HepG2 (cell line): Measurements from ENCODE around the gene ACOXL. TPM values are rescaled to one million over a fixed set of nuclear protein-coding genes. Genes with fewer than 3 reads are reported as not detected.

Experiments used
- DZIP1 ChIP-seq: sonication (generic); formaldehyde crosslinking; IDR thresholded peaks from 2 replicates; pipeline ENCODE4 v1.5.0; 2020; ENCODE audit warnings: mild to moderate bottlenecking, missing genetic modification reagents
- PRDM10 ChIP-seq: sonication (generic); formaldehyde crosslinking; IDR thresholded peaks from 2 replicates; pipeline ENCODE4 v1.4.0; 2020; ENCODE audit warnings: low read depth, missing genetic modification reagents
- ZBTB4 ChIP-seq: sonication (generic); formaldehyde crosslinking; IDR thresholded peaks from 2 replicates; pipeline ENCODE4 v1.4.0; 2020; ENCODE audit warnings: missing genetic modification reagents, mild to moderate bottlenecking, borderline replicate concordance
- ZBTB46 ChIP-seq: sonication (generic); formaldehyde crosslinking; IDR thresholded peaks from 2 replicates; pipeline ENCODE4 v1.4.0; 2020; ENCODE audit warnings: mild to moderate bottlenecking, missing genetic modification reagents, borderline replicate concordance
- ZNF333 ChIP-seq: sonication (generic); formaldehyde crosslinking; IDR thresholded peaks from 2 replicates; pipeline ENCODE4 v1.4.0; 2020; ENCODE audit warnings: mild to moderate bottlenecking, missing genetic modification reagents, borderline replicate concordance
- ZNF543 ChIP-seq: sonication (generic); formaldehyde crosslinking; IDR thresholded peaks from 2 replicates; pipeline ENCODE4 v1.4.0; 2020; ENCODE audit warnings: mild to moderate bottlenecking, missing genetic modification reagents
- ZNF598 ChIP-seq: sonication (generic); formaldehyde crosslinking; IDR thresholded peaks from 2 replicates; pipeline ENCODE4 v1.5.1; 2020; ENCODE audit warnings: mild to moderate bottlenecking, missing genetic modification reagents, borderline replicate concordance
- polyA plus RNA-seq, 8 experiments: library from polyadenylated mRNA; depleted of rRNA in 3 of 8; stranded (reverse) in 7 of 8; unstranded in 1 of 8; fragments of >200 nt; fragmentation: Illumina TruSeq in 4 of 8; extraction: Trizol in 4 of 8; gene quantifications; 2 replicates each; pipeline versions ENCODE4 v1.2.1 to v1.2.3, GENCODE V29; 2011 to 2016; ENCODE audit warnings: low read depth in 4 of 8, missing spikeins in 1 of 8, mixed read lengths in 1 of 8; ENCODE audit not compliant: insufficient read depth in 1 of 8
- total RNA-seq, 5 experiments: library from RNA; depleted of rRNA; stranded (reverse); fragments of >200 nt; fragmentation: Illumina TruSeq; extraction: Trizol; gene quantifications; 2 replicates each; pipeline ENCODE4 v1.2.3, GENCODE V29; 2016; ENCODE audit warnings: low read depth in 1 of 5

ACOXL gene
- total and polyA plus RNA-seq, 2 of the 13 experiments (the other 11 are each of a cell fraction or from before 2014, with no cell fraction given), result not detected

GRCh38 chr2:111145103-111145760, 412.9 kb downstream of the ACOXL start (continued):
- TF ChIP-seq ZBTB46 (CRISPR knock-in tag) (no peak), DZIP1 (no peak), ZNF543 (CRISPR knock-in tag) (no peak), ZBTB4 (no peak), PRDM10 (CRISPR knock-in tag) (no peak), ZNF333 (no peak), ZNF598 (CRISPR knock-in tag) (no peak)
- TF ChIP-seq, all 625 proteins: peak for 0
